Rectal smooth muscle tissue (tissue), 1 donor: Measurements from ENCODE around the gene OGDH.

Source experiments
- H3K27ac ChIP-seq: one replicate; pipeline ENCODE4 v1.7.0; 2013; ENCODE audit warnings: low read depth, low read length, inconsistent platforms
- H3K27me3 ChIP-seq: one replicate; pipeline ENCODE4 v1.7.0; 2013; ENCODE audit warnings: low read length; ENCODE audit not compliant: control insufficient read depth, insufficient read depth
- H3K36me3 ChIP-seq: one replicate; pipeline ENCODE4 v1.7.0; 2013; ENCODE audit warnings: low read length; ENCODE audit not compliant: control insufficient read depth, insufficient read depth
- H3K4me1 ChIP-seq: one replicate; pipeline ENCODE4 v1.7.0; 2013; ENCODE audit warnings: low read length; ENCODE audit not compliant: control insufficient read depth, insufficient read depth
- H3K4me3 ChIP-seq: one replicate; pipeline ENCODE4 v1.7.0; 2013; ENCODE audit warnings: low read length
- H3K9ac ChIP-seq: one replicate; pipeline ENCODE4 v1.7.0; 2013; ENCODE audit warnings: low read length

The OGDH gene

DNA sequence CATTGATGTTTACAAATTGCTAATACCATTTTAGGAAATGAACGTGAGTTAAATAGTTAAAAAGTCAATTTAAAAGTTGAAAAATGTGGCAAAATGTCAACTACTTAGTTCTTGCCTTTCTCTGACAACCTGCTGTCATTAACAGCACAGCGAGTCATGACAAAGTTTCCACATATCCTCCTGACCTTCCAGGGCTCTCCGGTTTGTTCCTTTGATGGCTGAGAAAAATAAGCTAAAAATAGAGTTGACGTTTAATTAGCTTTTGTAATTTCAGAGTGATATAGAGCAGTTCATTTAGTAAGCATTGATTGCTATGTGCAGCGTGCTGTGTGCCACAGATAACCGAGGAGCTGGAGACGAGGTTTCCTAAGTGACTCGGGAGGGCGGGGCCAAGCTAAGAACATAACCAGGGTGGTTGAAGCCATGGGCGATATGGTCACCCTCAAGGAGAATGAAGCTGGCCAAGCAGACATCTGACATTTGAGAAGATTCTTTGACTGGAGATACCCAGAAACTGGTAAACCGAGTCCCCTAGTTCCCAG lies 47.9 kb downstream of the OGDH start:
- peaks cover 19% of the 10 kb centered on the region for H3K36me3 ChIP-seq
- no peak overlapping the region for H3K4me3 ChIP-seq
- H3K9ac ChIP-seq = no peak overlapping the region
- H3K27ac ChIP-seq = no peak overlapping the region
- H3K27me3 ChIP-seq = no peaks in the 10 kb centered on the region
- peaks cover 4% of the 10 kb centered on the region for H3K4me1 ChIP-seq

DNA sequence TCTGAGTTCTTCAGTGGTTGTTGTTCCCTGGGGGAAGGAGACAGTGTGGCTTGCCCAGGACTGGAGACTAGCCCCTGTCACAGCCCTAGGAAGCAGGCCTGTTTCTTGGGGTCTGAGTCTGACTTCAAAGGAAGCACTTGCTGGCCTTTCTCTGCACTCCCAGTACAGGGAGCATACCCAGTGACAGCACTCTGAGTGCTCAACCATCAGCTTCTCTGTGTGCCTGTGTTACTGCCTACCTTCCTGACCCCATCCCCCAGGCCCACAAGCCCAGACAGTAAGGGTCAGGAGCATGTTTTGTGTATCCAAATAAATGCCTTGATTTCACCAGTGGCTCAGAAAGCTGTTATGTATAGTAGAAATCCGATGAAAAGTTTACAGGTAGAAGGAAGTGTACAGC lies 48.9 kb downstream of the OGDH start:
- H3K9ac ChIP-seq = no peak overlapping the region
- peaks cover 10% of the 10 kb centered on the region for H3K36me3 ChIP-seq
- H3K27me3 ChIP-seq = no peaks in the 10 kb centered on the region
- H3K27ac ChIP-seq = no peak overlapping the region
- H3K4me1 ChIP-seq = peaks cover 4% of the 10 kb centered on the region
- H3K4me3 ChIP-seq = no peak overlapping the region

DNA sequence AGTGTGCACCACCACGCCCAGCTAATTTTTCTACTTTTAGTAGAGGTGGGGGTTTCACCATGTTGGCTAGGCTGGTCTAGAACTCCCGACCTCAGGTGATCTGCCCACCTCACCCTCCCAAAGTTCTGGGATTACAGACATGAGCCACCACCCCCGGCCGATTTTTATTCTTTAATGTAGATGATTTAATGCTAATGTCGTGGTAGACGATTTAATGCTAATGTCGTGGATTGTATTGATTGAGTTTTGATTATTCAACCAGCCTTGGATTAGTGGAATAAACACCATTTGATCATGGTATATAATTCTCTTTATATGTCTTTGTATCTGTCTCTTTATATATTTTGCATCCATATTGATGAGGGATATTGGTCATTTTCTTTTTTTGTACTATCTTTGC lies 52.6 kb downstream of the OGDH start:
- H3K9ac ChIP-seq = no peak overlapping the region
- H3K27me3 ChIP-seq = no peaks in the 10 kb centered on the region
- H3K4me3 ChIP-seq = no peak overlapping the region
- no peaks in the 10 kb centered on the region for H3K4me1 ChIP-seq
- no peak overlapping the region for H3K27ac ChIP-seq
- peaks cover 5% of the 10 kb centered on the region for H3K36me3 ChIP-seq

DNA sequence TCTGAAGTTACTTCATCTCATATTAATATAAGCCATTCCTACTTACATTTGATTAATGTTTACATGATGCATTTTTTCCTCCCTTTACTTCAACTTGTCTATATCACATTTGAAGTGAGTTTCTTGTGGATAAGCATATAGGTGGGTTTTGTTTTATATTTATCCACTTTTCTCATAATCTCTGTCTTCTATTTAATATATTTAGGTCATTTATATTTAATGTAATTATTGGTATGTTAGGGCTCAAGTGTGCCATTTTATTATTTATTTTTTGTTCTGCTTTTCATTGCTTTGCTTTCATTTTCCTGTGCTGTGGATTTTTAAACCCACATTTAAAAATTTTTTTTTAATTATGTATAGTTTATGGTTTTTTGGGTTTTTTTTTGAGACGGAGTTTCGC lies 54.8 kb downstream of the OGDH start:
- Histone ChIP-seq H3K36me3 (peaks cover 2% of the 10 kb centered on the region), H3K4me3 (no peak overlapping the region), H3K4me1 (no peaks in the 10 kb centered on the region), H3K27ac (no peak overlapping the region), H3K9ac (no peak overlapping the region), H3K27me3 (no peaks in the 10 kb centered on the region)

DNA sequence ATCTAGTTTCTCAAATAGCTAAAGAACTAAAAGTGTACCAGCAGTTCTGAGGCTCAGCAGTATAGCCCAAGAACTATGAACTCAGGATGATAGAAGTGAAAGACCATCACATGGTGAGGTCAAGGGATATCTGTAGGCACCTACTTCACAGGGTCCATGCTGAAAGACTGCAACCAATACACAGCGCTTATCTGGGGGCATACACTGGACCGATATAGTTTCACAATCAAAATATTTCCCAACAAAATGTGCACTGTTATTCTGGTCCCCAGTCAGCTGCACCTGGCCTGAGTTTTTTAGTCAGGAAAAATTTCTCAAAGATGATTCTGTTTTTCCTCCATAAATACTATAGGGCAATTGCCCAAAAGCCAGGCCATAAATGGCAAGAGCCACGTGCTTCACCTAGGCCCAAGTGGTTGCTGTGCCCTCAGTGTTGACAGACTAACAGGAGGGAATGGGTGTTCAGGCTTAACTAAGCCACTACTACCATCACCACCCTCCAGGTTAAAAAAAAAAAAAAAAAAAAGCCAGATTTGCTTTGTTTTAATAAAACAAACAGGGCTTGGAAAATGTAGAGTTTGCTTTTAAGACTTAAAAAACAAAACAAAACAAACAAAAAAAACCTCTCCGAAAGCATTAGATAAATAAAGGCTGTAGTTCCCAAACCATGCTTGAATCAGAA lies 58.5 kb downstream of the OGDH start:
- Histone ChIP-seq H3K9ac (no peak overlapping the region), H3K4me3 (no peak overlapping the region), H3K27ac (no peak overlapping the region), H3K4me1 (no peaks in the 10 kb centered on the region), H3K36me3 (peaks cover 20% of the 10 kb centered on the region), H3K27me3 (no peaks in the 10 kb centered on the region)

DNA sequence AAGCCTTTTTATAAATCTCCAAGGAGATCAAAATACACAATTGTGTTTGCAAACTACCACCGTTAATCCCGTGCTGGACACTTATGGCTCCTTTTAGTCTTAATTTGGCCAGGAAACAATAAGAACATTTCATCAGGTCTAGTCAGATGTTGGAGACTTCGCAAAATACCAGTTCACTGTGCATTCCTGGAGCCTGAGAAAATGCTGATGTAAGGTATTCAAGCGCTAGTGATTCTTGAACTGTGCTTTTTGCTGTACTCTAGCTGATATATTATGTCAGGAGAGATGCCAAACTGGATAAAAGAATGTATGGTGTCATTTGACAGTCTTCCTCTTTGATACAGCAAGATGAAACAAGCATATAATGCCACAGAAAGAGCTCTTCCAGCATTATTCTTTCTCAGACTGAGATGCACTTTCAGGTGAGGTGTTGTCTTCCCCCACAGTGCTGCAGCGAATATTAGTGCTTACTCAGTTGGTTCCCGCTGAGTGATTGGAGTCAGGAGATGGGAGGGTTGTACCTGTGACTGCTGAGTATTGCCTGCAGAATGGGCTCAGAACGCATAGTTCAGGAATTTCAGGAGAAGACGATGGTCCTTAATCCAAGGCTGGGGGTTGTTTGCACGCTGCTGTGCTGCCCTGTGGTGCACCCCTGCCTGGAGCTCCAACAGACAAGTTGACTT lies 59.2 kb downstream of the OGDH start:
- H3K27ac ChIP-seq = no peak overlapping the region
- H3K27me3 ChIP-seq = no peaks in the 10 kb centered on the region
- no peaks in the 10 kb centered on the region for H3K4me1 ChIP-seq
- H3K36me3 ChIP-seq = peaks cover 20% of the 10 kb centered on the region
- H3K9ac ChIP-seq = no peak overlapping the region
- no peak overlapping the region for H3K4me3 ChIP-seq

DNA sequence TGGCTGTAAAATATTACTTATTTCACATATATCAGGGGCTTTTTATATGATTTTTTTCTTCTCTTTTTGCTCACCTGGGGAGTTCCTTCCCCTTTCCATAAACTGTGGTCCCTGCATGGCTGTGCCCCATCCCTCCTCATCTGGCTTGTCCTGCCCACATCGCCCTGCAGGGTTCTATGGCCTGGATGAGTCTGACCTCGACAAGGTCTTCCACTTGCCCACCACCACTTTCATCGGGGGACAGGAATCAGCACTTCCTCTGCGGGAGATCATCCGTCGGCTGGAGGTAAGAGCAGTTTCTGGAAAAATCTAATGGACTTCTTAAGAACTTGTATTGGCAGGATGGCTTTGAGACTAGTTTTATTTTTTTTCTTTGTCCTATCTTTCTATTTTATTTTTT lies 60.1 kb downstream of the OGDH start:
- Histone ChIP-seq H3K4me1 (no peaks in the 10 kb centered on the region), H3K4me3 (no peak overlapping the region), H3K9ac (no peak overlapping the region), H3K36me3 (peaks cover 20% of the 10 kb centered on the region), H3K27me3 (no peaks in the 10 kb centered on the region), H3K27ac (no peak overlapping the region)

DNA sequence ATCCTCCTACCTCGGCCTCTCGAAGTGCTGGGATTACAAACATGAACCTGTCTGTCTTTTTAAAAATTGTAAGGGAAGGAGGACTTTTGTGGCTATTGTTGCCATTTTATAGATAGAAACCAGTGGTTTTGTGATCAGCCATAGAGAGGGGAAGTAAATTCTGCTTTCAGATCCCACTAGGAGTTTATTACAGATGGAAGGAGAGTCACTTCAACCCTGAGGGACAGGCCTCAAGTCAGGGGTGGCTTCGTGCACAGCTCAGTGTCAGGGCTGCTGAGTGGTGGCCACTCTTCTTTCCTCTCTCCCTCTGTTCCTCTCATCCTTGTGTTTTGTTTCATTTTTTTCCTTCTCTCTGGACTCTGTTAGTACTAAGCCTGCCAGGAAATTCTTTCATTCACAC lies 60.8 kb downstream of the OGDH start:
- peaks cover 20% of the 10 kb centered on the region for H3K36me3 ChIP-seq
- H3K27me3 ChIP-seq = no peaks in the 10 kb centered on the region
- no peak overlapping the region for H3K27ac ChIP-seq
- H3K9ac ChIP-seq = no peak overlapping the region
- H3K4me3 ChIP-seq = no peak overlapping the region
- H3K4me1 ChIP-seq = no peaks in the 10 kb centered on the region

DNA sequence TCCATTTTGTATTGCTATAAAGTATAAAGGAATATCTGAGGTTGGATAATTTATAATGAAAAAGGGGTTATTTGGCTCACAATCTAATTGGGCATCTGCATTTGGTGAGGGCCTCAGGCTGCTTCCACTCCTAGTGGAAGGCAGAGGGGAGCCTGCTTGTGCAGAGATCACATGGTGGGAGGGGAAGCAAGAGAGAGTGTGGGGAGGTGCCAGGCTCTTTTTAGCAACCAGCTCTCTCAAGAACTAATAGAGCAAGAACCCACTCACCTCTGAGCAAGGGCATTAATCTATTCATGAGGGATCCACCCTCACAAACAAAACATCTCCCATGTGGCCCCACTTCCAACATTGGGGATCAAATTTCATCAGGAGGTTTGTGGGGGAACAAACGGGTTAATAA lies 64.6 kb downstream of the OGDH start:
- H3K36me3 ChIP-seq = peaks cover 39% of the 10 kb centered on the region
- H3K27ac ChIP-seq = no peak overlapping the region
- H3K4me1 ChIP-seq = no peaks in the 10 kb centered on the region
- no peak overlapping the region for H3K4me3 ChIP-seq
- no peaks in the 10 kb centered on the region for H3K27me3 ChIP-seq
- no peak overlapping the region for H3K9ac ChIP-seq

DNA sequence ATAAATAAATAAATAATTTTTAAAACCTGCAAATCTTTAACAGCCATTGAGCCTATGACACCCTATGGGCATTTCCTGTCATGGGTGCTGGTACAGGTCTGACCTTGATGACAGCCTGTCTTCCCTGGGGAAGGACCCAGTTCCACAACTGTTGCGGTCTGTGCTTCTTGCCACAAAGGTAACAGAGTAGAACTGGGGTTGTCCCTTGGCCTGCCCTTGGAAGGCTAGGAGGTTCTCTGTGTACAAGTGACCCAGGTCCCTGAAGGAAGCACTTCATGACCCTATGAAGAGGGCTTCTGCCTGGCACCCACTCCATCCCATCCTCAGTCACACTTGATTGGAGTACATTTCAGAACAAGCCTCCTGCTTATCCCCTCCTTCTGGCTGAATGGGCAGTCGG lies 66.9 kb downstream of the OGDH start:
- Histone ChIP-seq H3K27me3 (no peaks in the 10 kb centered on the region), H3K36me3 (peaks cover 36% of the 10 kb centered on the region), H3K4me3 (no peak overlapping the region), H3K9ac (no peak overlapping the region), H3K4me1 (no peaks in the 10 kb centered on the region), H3K27ac (no peak overlapping the region)

DNA sequence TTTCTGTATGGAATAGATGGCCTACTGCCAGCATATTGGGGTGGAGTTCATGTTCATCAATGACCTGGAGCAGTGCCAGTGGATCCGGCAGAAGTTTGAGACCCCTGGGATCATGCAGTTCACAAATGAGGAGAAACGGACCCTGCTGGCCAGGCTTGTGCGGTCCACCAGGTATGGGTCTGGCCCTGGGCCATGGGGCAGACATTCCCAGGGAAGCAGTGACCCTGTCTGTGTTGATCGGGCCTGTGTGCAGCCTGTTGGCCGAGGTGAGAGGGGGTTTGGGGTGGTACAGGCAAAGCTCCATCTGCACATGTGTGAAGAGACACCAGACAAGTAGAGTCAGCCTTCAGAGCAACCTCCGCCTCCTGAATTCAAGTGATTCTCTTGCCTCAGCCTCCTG lies 67.3 kb downstream of the OGDH start:
- Histone ChIP-seq H3K9ac (no peak overlapping the region), H3K4me1 (no peaks in the 10 kb centered on the region), H3K36me3 (peaks cover 34% of the 10 kb centered on the region), H3K27ac (no peak overlapping the region), H3K4me3 (no peak overlapping the region), H3K27me3 (no peaks in the 10 kb centered on the region)

DNA sequence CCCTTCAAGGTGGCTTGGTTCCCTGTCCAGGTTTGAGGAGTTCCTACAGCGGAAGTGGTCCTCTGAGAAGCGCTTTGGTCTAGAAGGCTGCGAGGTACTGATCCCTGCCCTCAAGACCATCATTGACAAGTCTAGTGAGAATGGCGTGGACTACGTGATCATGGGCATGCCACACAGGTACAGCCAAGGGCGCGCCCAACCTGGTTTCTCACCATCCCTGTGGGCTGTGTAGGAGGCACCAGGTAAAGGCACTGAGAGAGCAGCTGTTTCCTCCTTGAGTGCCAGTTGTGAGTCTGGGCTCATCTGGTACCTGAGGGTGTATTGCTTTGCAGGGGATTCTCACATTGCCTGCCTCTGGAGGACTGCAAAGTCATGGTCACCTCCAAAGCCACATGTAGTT lies 68.0 kb downstream of the OGDH start:
- Histone ChIP-seq H3K27ac (no peak overlapping the region), H3K4me3 (no peak overlapping the region), H3K4me1 (no peaks in the 10 kb centered on the region), H3K36me3 (peaks cover 31% of the 10 kb centered on the region), H3K27me3 (no peaks in the 10 kb centered on the region), H3K9ac (no peak overlapping the region)

DNA sequence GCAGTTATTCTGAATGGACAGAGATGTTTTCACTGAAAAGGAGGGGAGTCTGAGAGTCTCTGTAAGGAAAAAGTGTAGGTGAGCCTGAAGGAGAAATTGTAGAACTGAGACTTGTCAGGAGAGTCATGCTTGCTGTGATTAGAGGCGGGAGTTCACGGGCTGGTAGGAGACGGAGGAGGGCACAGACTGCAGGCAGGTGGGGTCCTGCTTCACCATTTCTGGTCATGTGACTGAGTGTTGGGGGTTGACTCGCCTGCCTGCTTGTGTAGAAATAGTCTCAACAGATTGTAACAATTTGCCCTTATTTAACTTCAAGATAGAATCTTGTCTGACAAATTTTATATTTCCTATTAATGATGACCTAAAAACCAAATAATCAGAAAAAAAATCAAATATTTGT lies 70.3 kb downstream of the OGDH start:
- H3K9ac ChIP-seq = no peak overlapping the region
- H3K27ac ChIP-seq = no peak overlapping the region
- no peaks in the 10 kb centered on the region for H3K4me1 ChIP-seq
- H3K27me3 ChIP-seq = no peaks in the 10 kb centered on the region
- peaks cover 37% of the 10 kb centered on the region for H3K36me3 ChIP-seq
- H3K4me3 ChIP-seq = no peak overlapping the region
